HepG2 (cell line): Measurements from ENCODE around the gene EIF1AD. TPM values are rescaled to one million over a fixed set of nuclear protein-coding genes. Genes with fewer than 3 reads are reported as not detected.

Source experiments
- BRF2 ChIP-seq: sonication (generic); formaldehyde crosslinking; IDR thresholded peaks from 2 replicates; pipeline ENCODE4 v1.8.1; 2022; ENCODE audit warnings: mild to moderate bottlenecking, missing genetic modification reagents
- ELK4 ChIP-seq: sonication (generic); formaldehyde crosslinking; IDR thresholded peaks from 2 replicates; pipeline ENCODE4 v1.9.0; 2021; ENCODE audit warnings: missing genetic modification reagents, borderline replicate concordance
- HNF1B ChIP-seq: sonication (generic); formaldehyde crosslinking; IDR thresholded peaks from 2 replicates; pipeline ENCODE4 v1.5.1; 2020; ENCODE audit warnings: mild to moderate bottlenecking, moderate library complexity, missing genetic modification reagents
- JARID2 ChIP-seq: sonication (generic); formaldehyde crosslinking; IDR thresholded peaks from 2 replicates; pipeline ENCODE4 v1.8.1; 2023; ENCODE audit warnings: missing genetic modification reagents, inconsistent platforms; ENCODE audit not compliant: insufficient replicate concordance
- KMT2B ChIP-seq: IDR thresholded peaks from 2 replicates; pipeline ENCODE4 v1.6.1; 2016; ENCODE audit warnings: missing genetic modification reagents, missing compliant biosample characterization
- SP4 ChIP-seq: sonication (generic); formaldehyde crosslinking; IDR thresholded peaks from 2 replicates; pipeline ENCODE4 v1.8.1; 2023; ENCODE audit warnings: mild to moderate bottlenecking, missing genetic modification reagents
- U2AF1 ChIP-seq: fragments of 200-400 bp; formaldehyde crosslinking; optimal IDR thresholded peaks from 2 replicates; pipeline ENCODE3; 2017; ENCODE audit warnings: mild to moderate bottlenecking, low read depth, low read length
- YEATS2 ChIP-seq: sonication (generic); formaldehyde crosslinking; IDR thresholded peaks from 2 replicates; pipeline ENCODE4 v1.4.0; 2020; ENCODE audit warnings: missing genetic modification reagents, borderline replicate concordance
- ZNF274 ChIP-seq: sonication (generic); formaldehyde crosslinking; IDR thresholded peaks from 2 replicates; pipeline ENCODE4 v1.5.1; 2020; ENCODE audit warnings: mild to moderate bottlenecking, missing genetic modification reagents
- ZNF609 ChIP-seq: sonication (generic); formaldehyde crosslinking; IDR thresholded peaks from 2 replicates; pipeline ENCODE4 v1.4.0; 2020; ENCODE audit warnings: mild to moderate bottlenecking, missing genetic modification reagents, borderline replicate concordance
- polyA plus RNA-seq, 8 experiments: library from polyadenylated mRNA; depleted of rRNA in 3 of 8; stranded (reverse) in 7 of 8; unstranded in 1 of 8; fragments of >200 nt; fragmentation: Illumina TruSeq in 4 of 8; extraction: Trizol in 4 of 8; gene quantifications; 2 replicates each; pipeline versions ENCODE4 v1.2.1 to v1.2.3, GENCODE V29; 2011 to 2016; ENCODE audit warnings: low read depth in 4 of 8, missing spikeins in 1 of 8, mixed read lengths in 1 of 8; ENCODE audit not compliant: insufficient read depth in 1 of 8
- total RNA-seq, 5 experiments: library from RNA; depleted of rRNA; stranded (reverse); fragments of >200 nt; fragmentation: Illumina TruSeq; extraction: Trizol; gene quantifications; 2 replicates each; pipeline ENCODE4 v1.2.3, GENCODE V29; 2016; ENCODE audit warnings: low read depth in 1 of 5

The EIF1AD gene
- total and polyA plus RNA-seq, 2 of the 13 experiments (the other 11 are each of a cell fraction or from before 2014, with no cell fraction given) = 18.2 to 30.8 TPM

GRCh38 chr11:66017321-66017720, 15.4 kb upstream of the EIF1AD start (continued):
- TF ChIP-seq ZNF609 (CRISPR knock-in tag) (no peak), SP4 (no peak), ZNF274 (no peak), YEATS2 (CRISPR knock-in tag) (no peak), ELK4 (CRISPR knock-in tag) (no peak), HNF1B (CRISPR knock-in tag) (no peak), KMT2B (no peak), BRF2 (CRISPR knock-in tag) (no peak), JARID2 (CRISPR knock-in tag) (no peak), U2AF1 (no peak)
- TF ChIP-seq, all 625 proteins: peak for 0
